GM19025 (cell line): ENCODE measurements around the gene APBB2.

Source experiments
- ATAC-seq: cut with Tn5 transposase; IDR thresholded peaks from one replicate; pipeline ENCODE4 v1.9.1; 2021; ENCODE audit warnings: mild to moderate bottlenecking, low read depth, moderate library complexity; ENCODE audit not compliant: unreplicated experiment

The APBB2 gene

DNA sequence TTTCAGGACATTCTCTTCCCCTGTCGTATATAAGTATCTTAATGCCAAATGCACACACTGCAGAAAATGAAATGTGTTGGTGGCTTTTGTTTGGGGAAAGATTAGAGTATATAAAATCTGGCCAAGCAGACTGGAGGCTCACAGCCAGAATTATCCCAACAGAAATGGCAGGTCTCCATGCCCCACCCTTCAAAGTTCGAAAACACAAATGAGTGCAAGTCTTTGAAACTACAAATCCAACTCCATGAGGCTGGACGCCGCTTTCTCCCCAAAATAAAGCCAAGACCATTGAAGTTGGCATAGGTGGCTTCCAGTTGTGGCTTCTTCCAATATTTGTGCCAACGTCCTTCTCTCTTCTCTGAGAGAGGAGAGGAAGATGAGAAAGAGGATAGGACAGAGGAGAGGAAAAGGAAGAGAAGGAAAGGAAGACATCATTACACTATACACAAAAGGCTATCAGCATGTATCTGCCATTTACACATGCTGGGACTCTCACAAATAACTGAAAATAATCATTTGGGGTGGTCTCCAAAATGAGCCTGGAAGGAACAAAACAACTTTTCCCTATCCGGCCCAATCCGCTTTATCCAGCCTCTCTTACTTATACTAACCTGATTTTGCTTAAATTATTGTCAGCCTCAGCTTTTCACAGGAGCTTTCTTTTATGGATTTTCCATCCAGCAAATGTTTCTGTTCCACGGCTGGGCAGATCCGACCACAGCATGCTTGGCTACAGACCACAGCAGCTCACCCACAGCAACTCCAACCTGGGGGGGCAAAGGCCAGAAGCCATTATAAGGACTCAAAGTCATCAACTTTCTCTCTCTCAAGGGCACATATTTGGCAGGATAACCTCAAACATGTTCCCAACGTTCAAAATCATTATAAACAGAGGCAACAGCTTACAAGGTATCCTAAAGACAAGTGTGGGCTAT lies 71.7 kb downstream of the APBB2 start:
- no peak for ATAC-seq

DNA sequence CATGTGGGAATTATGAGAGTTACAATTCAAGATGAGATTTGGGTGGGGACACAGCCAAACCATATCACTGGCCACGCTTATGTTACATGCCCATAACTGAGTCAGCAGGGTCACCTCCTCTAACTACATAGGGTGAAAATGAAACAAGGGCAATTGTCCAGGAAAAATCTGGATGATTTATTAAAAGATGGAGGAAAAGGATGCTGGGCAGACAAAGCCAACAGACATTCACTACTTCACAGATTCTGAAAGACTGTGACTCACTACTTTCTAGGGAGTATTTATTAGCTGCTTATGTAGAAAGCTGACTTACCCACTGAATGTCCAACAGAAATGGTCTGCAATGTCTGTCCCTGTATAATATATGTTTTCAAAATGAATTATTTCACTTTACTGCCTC lies 72.4 kb downstream of the APBB2 start:
- ATAC-seq = no peak

DNA sequence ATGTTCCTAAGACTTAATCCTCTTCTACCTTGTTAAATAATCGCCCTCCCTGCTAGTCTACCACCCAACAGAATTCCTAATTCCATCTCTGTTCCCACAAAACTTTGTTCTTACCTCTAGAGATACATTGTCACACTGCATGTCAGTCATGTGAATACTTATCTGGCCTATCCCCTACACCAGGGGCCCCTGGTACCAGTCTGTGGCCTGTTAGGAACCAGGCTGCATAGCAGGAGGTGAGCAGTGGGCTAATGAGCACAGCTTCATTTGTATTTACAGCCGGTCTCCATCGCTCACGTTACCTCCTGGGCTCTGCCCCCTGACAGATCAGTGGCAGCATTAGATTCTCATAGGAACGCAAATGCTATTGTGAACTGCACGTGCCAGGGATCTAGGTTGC lies 73.9 kb downstream of the APBB2 start:
- ATAC-seq = no peak

DNA sequence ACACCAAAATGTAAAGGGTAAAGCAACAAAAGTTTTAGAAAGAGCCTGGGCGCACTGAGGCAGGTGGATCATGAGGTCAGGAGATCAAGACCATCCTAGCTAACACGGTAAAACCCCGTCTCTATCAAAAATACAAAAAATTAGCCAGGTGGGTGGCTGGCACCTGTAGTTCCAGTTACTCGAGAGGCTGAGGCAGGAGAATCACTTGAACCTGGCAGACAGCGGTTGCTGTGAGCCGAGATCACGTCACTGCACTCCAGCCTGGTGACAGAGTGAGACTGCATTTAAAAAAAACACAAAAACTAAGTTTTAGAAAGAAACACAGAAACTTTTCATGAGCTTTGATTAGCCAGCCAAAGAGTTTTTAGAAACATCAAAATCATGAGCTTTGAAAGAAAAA lies 76.5 kb downstream of the APBB2 start:
- no peak for ATAC-seq

DNA sequence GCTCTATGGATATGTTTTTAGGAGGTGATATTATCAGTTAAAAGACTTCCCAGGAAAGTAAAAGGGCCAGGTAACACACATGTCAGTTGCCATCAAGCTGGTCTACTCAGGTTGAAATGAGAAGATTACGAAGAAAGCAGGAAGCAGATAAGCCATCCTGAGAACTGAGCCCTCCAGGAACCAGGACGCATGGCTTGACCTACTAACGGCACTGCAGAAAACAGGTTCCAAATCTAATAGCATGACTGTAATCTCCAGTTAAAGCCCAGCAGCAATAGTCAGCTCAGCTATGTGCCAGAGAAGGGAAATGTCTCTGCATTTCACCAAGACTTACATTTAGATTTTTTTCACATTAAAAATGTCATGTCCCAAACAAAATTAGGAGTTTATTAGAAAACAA lies 77.9 kb downstream of the APBB2 start:
- ATAC-seq = no peak

- no peak for ATAC-seq
These were observed 78.5 kb downstream of the APBB2 start for GRCh38 chr4:41135801-41136200.

DNA sequence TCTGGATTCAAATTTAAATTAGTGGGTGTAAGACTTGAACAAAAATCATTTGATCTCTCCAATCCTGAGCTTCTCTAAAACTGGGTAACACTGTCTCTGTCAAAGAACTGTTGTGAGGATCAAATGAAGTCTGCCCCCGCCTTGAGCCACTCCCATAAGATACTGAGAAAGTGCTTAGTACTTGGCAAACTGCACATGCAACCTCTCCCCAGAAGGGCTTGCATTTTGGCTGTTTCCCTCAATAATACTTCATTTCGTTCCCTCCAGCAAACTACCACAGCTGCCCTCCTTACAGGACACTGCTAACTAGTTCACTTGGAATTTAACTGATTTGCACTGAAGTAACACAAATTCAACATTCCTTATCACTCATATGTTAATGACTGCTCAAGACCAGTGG lies 79.8 kb downstream of the APBB2 start:
- no peak for ATAC-seq

DNA sequence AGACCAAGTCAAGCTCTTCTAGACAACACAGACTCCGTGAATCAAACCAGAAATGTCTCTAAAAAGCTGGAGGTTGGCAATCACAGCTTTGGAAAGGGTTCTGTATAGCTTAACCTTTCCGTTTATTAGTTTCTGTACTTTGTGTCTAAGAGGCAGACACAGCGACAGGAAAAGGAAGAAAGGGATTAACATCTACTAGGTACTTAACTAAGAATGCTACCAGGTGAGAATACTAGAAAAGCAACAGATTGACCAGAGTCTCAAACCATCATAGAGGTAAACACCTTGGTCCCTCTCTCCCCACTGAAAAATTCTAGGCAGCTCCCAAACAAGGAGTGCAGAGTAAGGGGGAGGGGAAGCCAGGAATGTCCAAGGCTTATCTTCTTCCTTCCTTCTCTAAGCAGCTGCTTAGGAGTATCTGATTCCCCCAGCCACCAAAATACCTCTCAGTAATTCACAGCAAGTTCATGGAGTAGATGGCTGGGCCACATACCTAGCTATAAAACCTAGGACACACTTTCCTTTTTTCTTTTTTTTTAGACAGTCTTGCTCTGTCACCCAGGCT lies 80.8 kb downstream of the APBB2 start:
- ATAC-seq = no peak

DNA sequence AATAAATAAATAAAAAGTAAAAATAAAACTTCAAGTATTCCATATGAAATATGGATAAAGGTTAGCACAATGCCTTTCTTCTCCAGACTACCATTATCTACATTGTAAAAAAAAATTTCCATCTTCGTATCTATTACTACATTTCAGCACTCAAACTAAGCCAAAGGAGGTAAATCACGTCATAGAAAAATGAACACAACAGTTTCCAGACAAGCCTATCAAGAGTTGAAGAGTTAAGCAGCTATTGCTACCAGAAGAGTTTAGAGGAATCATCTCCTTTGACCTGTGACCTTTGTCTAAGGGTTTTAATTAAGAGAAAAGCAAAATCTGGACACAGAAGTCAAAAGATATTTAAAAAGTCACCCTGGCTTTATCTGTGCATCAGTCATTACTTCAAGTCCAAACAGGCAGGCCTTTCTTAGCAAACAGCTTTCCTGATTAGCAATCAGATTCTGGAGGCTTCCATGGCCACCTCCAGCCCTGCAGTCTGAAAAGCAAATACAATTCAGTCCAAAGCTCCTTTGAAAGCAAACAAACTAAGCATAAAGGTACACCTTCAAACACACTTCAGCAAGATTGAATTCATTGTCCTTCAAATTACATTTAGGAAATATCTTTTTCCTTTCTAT lies 82.2 kb downstream of the APBB2 start:
- ATAC-seq = no peak

DNA sequence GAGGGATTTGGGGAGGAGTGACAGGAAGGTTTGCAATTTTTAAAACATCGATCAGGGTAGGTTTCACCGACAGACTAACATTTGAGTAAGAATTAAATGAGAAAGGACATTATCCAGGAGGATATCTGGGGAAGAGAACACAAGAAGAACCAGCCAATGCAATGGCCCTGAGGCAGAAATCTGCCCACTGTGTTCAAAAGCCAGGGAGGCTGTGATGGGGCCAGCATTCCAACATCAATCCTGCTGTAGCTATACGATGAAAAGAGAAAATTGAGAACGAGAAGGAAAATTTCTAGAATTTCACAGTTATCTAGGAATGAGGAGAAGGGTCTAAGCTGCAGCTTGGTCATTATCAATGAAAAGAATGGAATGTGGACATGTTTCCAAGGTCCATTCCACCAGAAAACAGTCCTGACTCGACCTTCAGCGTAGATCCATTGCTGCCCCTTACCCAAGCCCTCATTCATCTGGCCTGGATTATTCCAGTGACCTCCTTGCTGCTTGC lies 84.4 kb downstream of the APBB2 start:
- no peak for ATAC-seq

- ATAC-seq = no peak
These were observed 85.1 kb downstream of the APBB2 start for GRCh38 chr4:41129128-41129754.

DNA sequence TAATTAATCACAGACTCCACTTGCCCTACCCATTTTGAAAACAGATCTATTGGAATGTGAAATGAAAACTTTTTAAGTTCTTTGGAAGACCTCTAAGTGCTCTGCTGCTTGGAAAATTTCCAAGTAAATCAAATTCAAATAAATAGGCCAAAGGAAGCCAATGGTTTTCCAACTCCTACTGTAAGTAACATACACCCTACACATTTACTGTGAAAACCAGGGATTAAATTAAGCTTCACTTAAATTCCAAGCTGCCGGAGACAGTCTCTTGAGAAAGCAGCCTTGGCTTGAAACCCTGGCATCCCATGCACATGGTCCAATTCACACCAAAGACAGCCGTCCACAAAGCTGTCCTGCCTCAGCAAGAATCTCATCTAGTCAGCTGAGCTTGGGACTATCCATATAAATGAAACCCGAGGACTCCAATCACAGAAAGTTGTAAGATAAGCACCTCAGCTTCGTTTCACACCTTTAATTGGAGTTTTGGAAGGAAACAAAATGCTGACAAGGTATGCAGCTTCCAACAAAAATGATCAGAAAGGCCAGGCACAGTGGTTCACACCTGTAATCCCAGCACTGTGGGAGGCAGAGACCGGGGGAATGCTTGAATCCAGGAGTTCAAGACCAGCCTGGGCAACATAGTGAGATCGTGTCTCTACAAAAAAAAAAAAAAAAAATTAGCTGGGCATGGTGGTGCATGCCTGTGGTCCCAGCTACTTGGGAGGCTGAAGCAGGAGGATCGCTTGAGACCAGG lies 88.6 kb downstream of the APBB2 start:
- ATAC-seq = no peak

GRCh38 chr4:41124916-41125548 lies 89.3 kb downstream of the APBB2 start:
- ATAC-seq = no peak

DNA sequence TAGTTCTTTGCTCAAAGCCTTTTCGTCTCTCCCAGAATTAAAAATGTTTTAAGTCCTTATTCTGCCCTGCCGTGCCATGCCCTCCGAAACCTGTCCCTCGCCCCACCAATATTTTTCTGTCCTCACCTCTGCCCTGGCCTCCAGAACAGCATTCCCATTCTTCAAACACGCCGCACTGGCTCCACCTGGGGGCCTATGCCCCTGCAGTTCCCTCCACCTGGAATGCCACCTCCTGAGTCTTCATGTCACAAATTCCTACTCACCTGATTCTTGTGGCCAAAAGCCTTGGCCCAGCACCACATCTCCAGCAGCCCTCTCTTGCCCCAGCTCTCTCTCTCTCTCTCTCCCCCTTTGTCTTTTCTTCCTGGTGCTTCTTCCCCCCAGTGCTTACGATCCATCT lies 91.6 kb downstream of the APBB2 start:
- no peak for ATAC-seq

- ATAC-seq = no peak
These were observed 92.0 kb downstream of the APBB2 start for GRCh38 chr4:41122309-41122708.

DNA sequence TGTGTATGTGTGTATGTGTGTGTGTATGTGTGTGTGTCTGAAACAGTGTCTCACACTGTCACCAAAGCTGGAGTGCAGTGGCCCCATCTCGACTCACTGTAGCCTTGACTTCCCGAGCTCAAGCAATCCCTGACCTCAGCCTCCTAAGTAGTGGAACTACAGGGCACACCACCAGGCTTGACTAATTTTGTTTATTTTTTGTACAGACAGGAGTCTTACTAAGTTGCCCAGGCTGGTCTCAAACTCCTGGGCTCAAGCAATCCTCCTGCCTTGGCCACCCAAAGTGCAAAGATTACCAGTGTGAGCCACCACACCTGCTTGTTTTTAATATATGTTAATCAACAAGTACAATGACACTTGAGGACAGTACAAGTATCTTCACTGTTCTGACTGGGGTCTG lies 92.4 kb downstream of the APBB2 start:
- no peak for ATAC-seq

DNA sequence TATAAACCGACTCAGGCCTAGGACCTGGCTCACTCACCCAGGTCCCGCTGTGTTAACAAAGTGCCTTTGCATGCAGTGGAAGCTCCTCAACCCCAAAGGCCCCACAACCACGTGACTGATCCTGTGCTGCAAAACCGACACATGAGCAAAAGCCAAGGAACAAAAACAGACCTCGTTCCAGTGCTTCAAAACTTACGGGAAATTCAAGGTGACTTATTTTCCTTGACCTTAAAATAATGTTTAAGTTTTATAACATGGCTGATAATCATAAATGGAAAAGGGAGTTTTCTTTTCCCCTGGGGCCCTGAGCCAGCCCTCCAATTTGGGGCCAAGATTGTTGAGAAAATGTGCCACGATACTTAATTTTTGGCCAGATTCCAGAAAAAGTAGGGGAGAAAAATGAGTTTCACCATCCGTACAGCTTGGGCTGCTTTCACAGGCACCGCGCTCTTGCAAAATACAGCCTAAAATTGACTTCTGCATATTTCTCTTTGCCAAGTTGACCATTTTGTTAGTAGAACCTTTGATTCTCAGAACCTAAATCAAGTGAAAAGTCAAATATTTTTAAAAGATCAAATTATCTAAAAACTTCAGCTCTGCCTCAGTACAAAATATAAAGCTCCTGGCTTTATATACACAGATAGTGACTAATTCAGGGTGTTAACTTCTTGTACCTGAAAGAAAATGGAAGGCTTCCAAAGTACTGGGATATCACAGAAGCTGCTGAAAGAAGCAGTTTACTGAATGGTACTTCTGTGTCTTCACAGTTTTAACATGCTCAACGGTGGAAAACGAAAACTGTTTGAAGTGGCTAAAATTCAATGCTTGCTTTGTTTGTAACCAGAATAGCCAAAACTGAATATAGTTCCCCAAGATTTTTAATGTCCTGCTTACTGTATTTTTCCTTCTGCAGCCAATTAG lies 93.8 kb downstream of the APBB2 start:
- no peak for ATAC-seq

DNA sequence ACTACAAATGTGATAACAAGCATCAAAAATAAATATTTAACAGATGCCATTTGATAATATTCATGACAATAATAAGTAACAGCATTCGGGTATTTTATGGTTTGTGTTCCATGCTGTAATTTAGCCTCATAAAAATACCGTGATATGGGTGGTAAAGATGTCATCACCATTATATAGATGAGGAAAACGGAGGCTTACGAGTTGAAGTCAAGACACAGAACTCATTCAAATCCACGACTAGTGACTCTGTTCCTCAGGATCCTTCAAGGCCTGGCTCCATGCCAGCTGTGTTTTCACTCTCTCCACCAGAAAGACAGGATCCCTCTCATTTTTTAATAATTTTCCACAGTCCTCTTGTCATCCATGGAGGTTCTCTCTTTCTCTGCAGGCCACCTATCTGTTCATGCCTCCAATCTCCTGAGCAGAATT lies 94.5 kb downstream of the APBB2 start:
- ATAC-seq = no peak

DNA sequence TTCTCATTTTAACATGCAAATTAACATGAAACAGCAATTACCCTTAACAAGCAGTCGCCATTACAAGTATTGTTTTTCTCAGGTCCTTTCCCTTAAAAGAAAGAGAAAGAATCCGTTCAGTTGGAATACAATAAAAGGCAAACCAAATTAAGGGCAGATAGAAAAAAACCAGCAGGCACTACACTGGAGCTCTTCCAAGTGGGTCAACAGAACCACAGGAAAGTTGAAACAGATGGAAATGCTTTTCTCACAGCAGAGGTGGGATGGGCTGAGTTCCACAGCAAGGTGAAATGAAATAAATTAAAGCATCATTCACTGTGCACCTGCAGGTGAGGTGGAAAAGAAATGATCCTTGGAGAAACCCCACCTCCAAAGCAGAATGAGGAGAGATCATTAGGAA lies 102.6 kb downstream of the APBB2 start:
- no peak for ATAC-seq
